GM15510 (cell line): Measurements from ENCODE around the gene SAV1.

Source experiments
- POLR2A ChIP-seq: IDR thresholded peaks from 3 replicates; pipeline ENCODE4 v1.6.1; 2011; ENCODE audit warnings: borderline replicate concordance; ENCODE audit not compliant: insufficient read length; ENCODE audit errors: extremely low read depth

Gene SAV1

DNA sequence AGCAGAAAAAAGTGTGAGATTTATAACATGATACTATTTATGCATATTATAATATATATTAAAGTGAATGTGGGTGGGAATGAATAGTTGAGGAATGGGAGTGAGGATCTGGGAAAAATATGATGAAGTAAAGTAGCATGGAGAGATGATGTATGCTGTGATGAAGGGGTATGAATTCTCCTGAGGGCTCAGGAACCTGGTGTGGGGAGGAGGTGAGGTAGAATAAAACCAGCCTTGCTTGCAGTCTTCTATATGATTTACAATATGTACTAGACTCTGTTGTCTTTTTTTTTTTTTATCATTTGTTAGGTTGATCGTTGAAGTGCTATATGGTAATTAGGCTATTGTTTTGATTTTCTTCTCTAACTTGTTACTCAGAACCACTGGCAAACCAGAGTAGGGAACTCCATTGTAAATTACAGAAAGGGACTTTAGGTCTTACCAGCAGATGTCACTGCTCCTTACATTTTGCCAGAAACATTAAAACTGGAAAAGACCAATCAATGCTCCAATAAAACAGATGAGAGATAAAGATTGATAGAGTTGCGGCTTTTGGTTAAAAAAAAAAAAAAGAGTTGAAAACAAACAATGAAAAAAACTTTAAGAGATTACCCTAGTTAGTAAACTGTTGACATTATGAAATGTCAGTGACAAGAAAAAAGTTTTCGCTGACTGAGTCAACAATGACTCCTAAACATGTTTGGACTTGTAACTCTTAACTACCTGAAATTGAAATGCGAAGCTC, 68.2 kb downstream of the SAV1 start:
- no peak for TF ChIP-seq POLR2A

DNA sequence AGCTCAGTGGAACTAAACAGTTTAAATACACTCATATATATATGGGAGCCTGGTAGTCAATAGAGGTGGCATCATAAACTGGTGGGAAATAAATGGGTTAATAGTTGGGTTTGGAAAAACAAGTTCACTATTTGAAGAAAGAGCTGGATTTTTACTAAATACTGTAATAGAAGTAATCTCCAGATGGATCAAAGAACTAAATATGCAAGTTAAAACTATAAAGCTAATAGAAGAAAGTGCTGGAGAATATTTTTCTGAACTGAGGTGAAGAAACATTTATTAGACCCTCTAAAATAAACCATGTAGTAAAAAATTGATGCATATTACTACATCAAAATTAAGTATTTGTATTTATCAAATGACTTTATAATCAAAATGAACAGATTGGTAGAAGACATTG, 69.3 kb downstream of the SAV1 start:
- no peak for TF ChIP-seq POLR2A

DNA sequence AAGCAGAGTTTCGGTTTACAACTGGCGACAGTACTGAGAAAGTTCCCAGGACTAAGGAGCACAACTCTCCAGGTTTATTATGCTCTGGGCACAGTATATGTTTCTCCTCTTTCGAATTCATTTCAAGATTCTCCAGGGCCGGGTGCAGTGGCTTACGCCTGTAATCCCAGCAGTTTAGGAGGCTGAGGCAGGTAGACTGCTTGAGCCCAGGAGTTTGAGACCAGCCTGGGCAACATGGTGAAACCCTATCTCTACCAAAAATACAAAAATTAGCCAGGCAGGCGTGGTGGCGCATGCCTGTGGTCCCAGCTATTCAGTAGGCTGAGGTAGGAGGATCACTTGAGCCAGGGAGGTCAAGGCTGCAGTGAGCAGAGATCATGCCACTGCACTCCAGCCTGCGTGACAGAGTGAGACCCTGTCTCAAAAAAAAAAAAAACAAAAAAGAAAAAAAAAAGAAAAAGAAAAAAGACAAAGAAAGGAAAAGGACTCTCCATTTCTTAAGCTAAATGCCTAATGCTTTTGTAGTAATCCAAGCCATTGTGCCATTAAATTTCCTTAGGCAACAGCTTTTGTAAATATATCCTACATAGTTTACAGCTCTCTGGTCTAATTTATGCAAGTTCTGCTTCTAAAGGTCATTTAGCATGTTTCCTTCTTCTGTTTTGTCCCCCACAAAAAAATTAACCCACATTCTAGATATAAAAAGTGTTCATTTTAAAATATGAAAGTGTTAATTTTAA, 73.4 kb downstream of the SAV1 start:
- TF ChIP-seq POLR2A = no peak

DNA sequence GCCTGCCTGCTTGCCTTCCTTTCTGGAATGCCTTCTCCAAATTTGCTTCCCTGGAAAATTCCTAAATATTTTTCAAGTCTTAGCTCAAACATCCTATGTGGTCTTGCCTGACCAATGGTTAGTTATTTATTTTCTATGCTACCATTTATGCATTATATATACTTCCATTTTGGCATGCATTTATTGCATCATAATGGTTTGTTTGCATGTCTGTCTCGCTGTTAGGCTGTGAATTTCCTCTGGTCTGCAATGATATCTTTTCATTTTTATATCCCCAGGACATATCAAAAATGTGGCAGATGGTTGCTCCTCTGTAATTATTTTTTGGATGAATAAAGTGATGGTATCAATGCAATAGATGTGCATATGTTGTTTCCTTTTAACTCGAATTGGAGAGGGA, 77.6 kb downstream of the SAV1 start:
- no peak for TF ChIP-seq POLR2A
